CD4-positive, alpha-beta T cell treated with Interferon alpha-2 for 1 hour (primary cell): Measurements from ENCODE around the gene LRP1-AS.

Experiments used
- DNase-seq, 2 donors: peaks; one replicate each; pipeline ENCODE4 v3.0.0-alpha.2; 2020 to 2022

The LRP1-AS gene

DNA sequence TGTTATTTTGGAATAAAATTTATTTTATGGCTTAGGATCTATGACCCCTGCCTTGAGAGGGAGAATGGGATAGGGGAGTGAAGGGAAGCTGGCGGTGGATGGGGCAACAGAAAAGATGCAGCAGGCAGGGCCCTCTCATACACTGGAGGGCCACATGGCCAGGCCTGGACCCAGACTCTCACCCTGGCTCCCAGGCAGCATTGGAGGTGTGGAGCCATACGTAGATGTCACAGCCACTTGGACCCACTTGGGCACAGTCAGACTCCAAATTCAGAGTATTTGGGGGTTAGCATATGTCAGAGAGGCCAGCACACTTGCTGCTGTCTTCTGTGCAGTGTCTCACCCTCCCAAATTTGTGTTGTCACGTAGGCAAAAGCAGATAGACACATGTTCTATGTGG, 52.0 kb downstream of the LRP1-AS start:
- no peak for DNase-seq
